HG03354 (cell line): ENCODE data around the gene SHCBP1.
A peak's percentile ranks its signal among the peaks of the same experiment; 100 is the strongest.
"Not testable (repeated sequence)": the region's sequence is repeated elsewhere in the genome, so short reads cannot be mapped to it uniquely, and the experiment has no call there.

Experiments
- ATAC-seq: cut with Tn5 transposase; IDR thresholded peaks from one replicate; pipeline ENCODE4 v1.9.1; 2021; ENCODE audit warnings: mild to moderate bottlenecking; ENCODE audit not compliant: unreplicated experiment, poor library complexity, severe bottlenecking

The SHCBP1 gene

DNA sequence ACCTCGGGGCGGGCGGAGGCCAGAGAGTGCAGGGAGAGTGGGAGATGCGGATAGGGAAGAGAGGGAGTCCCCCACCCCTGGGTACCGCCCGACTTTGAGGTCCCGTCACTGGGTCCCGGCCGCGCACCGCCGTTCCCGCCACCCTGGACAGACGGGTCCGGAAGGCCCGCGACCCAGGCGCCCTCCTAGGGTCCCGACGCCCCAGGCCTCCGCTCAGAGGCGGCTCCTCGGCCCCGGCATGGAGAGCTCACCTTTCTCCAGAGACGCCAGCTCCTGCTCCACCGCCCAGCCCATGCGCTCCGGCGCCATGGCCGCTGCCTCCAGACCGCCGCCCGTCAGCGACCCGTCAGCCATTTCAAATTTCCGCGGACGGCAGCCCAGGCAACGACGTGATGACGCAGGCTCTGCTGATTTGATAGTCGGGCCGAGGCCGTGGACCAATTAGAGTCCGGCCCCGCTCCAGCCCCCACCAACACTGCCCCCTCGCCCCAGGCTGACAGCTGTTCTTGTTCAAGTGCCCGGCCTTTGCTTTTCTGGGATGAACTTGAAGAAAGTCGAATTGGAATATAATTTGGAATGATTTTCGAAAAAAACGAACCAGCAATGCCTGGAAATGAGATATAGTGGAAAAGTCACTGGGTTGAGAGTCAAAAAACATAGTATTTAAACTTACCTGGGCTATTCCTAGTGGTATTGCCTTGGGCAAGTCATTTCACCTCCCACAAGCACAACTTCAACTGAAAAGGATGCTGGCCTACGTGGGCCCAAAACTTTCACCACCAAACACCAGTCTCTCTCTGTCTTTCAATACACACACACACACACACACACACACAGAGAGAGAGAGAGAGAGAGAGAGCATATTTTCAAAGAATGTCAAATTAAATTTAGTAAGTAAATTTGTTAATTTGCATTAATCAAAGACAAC lies at the start of gene SHCBP1:
TSS of gene SHCBP1 (minus strand) at position 374 of the 928 bp plus-strand sequence. CDS start at position 354, 20 bp downstream.
- ATAC-seq = peak; percentile 96

DNA sequence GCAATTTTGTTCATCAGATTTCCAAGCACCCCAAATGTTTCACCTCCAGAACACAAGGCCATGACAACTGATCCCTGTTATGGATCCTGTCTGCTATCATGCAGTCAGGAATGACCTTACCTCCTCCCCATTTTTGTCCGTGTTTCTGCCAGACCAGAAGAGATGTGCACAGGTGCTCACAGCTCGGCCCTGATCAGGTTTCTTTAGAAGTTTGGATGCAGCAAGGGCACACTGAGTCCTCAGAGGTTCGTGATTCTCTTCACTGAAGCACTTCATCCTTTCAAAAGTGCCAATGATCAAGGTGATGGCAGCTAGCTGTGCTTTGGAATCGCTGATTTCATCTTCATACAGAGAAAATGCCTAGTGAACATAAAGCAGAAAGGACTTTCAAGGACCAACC lies 40.9 kb upstream of the SHCBP1 start:
- no peak for ATAC-seq

DNA sequence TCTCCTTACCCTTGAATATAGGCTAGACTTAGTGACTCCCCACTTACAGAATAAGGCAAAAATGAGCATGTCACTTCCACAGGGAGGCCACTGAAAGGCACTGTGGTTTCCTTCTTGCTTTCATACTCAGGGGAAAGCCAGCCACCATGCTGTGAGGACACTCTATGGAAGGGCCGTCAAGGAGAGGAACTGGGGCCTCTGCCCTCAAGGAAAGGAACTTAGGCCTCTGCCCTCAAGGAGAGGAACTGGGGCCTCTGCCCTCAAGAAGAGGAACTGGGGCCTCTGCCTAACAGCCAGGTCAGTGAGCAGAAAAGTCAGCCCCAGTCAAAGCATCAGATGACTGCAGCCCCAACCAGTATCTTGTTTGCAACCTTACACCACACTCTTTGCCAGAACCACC lies 37.7 kb upstream of the SHCBP1 start:
- peak; percentile 86 for ATAC-seq

DNA sequence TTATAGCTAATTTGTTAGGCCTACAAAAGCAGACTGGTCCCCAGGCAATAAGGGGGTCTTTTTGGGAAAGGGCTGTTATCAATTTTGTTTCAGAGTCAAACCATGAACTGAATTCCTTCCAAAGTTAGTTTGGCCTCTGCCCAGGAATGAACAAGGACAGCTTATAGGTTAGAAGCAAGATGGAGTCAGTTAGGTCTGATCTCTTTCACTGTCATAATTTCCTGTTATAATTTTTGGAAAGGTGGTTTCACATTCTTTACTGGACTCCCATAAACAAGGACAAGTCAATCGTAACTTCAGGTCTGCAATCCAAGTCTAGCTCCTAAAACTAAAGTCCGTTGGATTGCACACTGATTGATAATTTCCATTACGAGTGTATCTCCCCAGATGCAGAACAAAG lies 30.1 kb upstream of the SHCBP1 start:
- no peak for ATAC-seq

- ATAC-seq = no peak
These were observed 29.1 kb upstream of the SHCBP1 start for GRCh38 chr16:46650254-46650623.

GRCh38 chr16:46649588-46650253 lies 28.5 kb upstream of the SHCBP1 start:
- ATAC-seq = no peak

- ATAC-seq = no peak
These were observed 27.5 kb upstream of the SHCBP1 start for GRCh38 chr16:46648656-46649055.

- no peak for ATAC-seq
These were observed 18.1 kb upstream of the SHCBP1 start for GRCh38 chr16:46638947-46639925.

GRCh38 chr16:46632778-46633733 lies 11.9 kb upstream of the SHCBP1 start:
- ATAC-seq = no peak

DNA sequence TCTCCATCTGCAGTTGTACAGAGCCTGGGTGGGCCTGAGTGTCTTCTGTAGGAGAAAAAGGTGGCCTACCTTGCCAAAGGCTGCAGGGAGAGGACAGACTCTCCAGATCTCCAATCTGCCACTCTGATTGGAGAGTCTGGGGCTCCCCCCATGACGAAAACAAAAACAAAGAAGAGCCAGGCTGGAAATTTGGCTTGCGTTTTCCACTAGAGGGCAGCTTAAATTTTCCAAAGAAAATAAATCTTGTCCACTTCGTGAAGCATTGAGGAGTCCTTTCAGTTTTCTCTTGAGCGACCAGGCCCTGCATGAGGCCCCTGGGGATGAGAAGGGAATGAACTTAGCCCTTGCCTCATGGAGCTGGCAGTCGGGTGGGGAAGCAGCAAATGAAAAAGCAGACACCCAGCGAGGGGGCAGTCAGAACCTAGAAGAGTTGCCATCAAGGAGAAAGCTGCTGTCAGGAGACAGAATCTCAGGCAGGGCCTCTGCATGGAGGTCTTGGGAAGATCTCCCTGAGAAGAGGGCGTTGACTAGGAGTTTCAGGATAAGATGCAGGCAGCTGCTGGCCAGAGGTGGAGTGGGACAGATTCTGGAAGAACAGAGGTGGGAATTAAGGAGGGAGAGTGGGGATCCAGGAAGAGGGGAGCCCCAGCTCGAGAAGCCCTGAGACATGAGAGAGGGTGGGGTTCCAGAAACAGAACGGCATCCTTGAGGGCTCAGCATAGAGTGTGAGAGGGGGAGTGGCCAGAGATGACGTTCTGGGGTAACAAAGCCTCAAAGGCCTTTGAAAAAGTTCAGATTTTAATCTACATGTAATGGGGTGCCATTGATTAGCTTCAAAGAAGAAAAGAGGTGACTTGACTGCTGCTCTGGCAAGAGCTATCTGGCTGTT lies 8.4 kb upstream of the SHCBP1 start:
- ATAC-seq = no peak

DNA sequence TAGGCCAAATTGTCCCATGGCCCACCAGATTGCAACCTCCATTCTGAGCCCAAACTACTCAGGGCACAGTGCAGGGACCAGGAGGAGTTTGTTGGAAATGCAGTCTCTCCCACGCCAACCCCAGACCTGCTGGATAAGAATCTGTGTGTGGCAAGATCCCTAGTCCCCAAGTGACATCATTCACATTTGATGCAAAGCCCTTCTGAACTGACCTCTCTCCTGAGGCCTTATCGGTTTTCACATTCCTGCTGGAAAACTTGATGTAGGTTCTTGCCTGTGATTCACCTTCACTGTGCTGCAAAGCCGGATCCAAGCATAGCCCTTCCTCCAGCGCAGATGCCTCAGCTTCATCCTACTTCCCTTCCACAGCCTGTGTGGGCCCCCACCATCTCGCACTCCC lies 6.6 kb upstream of the SHCBP1 start:
- no peak for ATAC-seq

DNA sequence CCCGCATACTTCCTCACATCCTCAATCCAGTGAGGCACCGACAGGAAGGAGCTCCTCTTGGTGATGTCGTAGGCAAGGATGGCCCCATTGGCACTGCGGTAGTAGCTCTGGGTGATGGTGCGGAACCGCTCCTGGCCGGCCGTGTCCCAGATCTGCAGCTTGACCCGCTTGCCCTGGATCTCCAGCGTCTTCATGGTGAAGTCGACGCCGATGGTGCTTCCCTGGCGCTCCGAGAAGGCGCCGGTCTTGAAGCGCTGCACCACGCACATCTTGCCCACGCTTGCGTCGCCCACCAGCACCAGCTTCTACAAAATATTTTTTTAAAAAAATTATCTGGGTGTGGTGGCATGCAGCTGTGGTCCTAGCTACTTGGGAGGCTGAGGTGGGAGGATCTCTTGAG lies 5.5 kb upstream of the SHCBP1 start:
- not testable (repeated sequence) for ATAC-seq

GRCh38 chr16:46624862-46625261 lies 3.7 kb upstream of the SHCBP1 start:
- ATAC-seq = not testable (repeated sequence)

DNA sequence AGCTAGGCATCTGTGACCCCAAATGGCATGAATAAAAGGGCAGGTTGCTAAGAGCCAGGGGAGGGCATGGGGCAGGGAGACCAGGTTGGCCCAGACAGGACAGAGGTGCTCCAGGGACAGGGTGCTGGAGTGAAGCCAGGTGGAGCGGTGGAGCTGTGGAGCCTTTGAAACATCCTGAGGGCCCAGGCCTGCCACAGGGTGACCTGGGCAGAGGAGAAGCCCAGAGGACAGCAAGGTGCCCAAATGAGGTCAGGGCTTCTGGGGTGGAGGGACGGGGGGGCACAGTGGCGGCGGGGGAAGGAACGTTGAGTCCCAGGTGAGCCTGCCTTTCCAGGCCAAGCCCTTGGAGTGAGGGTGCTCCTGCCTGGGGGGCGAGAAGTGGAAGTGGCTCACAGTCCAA lies 2.5 kb upstream of the SHCBP1 start:
- not testable (repeated sequence) for ATAC-seq

GRCh38 chr16:46623246-46623645 lies 2.1 kb upstream of the SHCBP1 start:
- ATAC-seq = not testable (repeated sequence)

GRCh38 chr16:46621934-46622676 lies 926 bp upstream of the SHCBP1 start:
- ATAC-seq = no peak
